K562 (cell line): ENCODE results near the gene JAG2. TPM values are rescaled to one million over a fixed set of nuclear protein-coding genes. Genes with fewer than 3 reads are reported as not detected.

Experiments
- ATAC-seq: fragments of 200-7000 bp; cut with Tn5 transposase; 3 replicates; pipeline ENCODE4 v1.9.1; 2020; ENCODE audit warnings: moderate library complexity
- BruUV-seq: library from RNA; stranded (reverse); fragments of 400-500 nt; replicated peaks from 2 replicates; lab custom pipeline; 2021; lab: Mats Ljungman, UMichigan
- CTCF ChIA-PET: fragments of 300-600 bp; formaldehyde crosslinking; extraction: SDS; loops from one replicate; lab custom pipeline; 2021; ENCODE audit warnings: low intra/inter-chr PET ratio; lab: Yijun Ruan, JAX
- POLR2A ChIA-PET: fragments of 300-600, 350-650 bp; sonication (Branson Sonifier 250); formaldehyde crosslinking; extraction: SDS; loops from one replicate; lab custom pipeline; 2021; ENCODE audit warnings: antibody characterized with exemption, inconsistent platforms; lab: Yijun Ruan, JAX
- DNase-seq, 4 experiments: peaks; one replicate each; pipeline versions ENCODE4 v3.0.0 to v3.0.0-alpha.2; 2011 to 2018; ENCODE audit warnings: low spot score in 3 of 4, mixed read lengths in 3 of 4; ENCODE audit errors: extremely low read depth in 1 of 4
- FAIRE-seq: peaks from 2 replicates; lab custom pipeline; 2011; peaks lifted over from hg19 to GRCh38; lab: Jason Lieb, UNC
- H2AFZ ChIP-seq: 2 replicates; pipeline ENCODE4 v1.6.0; 2011; ENCODE audit warnings: low read depth, low read length, control low read depth, inconsistent platforms
- H3K27ac ChIP-seq: fragments of 200-600 bp; 3 replicates; pipeline ENCODE4 v1.8.0; 2011; ENCODE audit warnings: low read depth, mild to moderate bottlenecking, control low read depth, inconsistent platforms, low read length, moderate library complexity, mixed read lengths; ENCODE audit errors: extremely low read depth
- H3K27me3 ChIP-seq, 2 experiments: fragments of 300-600 bp in 1 of 2; 2 replicates in 1 of 2; 3 replicates in 1 of 2; pipeline versions ENCODE4 v1.6.0 to v1.8.0; 2011; ENCODE audit warnings: inconsistent platforms in 2 of 2, low read length in 2 of 2, mild to moderate bottlenecking in 1 of 2, mixed read lengths in 1 of 2, moderate library complexity in 1 of 2; ENCODE audit not compliant: control insufficient read depth in 2 of 2, insufficient read depth in 2 of 2
- H3K36me3 ChIP-seq: fragments of 300-600 bp; 3 replicates; pipeline ENCODE4 v1.8.0; 2011; ENCODE audit warnings: mild to moderate bottlenecking, low read length, inconsistent platforms; ENCODE audit not compliant: control insufficient read depth, insufficient read depth
- H3K4me1 ChIP-seq, 2 experiments: fragments of 200-600 bp in 1 of 2; replicated peaks in 1 of 2; 2 replicates in 1 of 2; 3 replicates in 1 of 2; pipeline versions ENCODE4 v1.5.1 to v1.8.0; 2011; ENCODE audit warnings: inconsistent platforms in 2 of 2, low read length in 2 of 2, mild to moderate bottlenecking in 1 of 2, mixed read lengths in 1 of 2, moderate library complexity in 1 of 2; ENCODE audit not compliant: control insufficient read depth in 2 of 2, insufficient read depth in 2 of 2
- H3K4me2 ChIP-seq: 2 replicates; pipeline ENCODE4 v1.6.1; 2011; ENCODE audit warnings: low read length, control low read depth, inconsistent platforms, mixed read lengths; ENCODE audit not compliant: insufficient read depth
- H3K4me3 ChIP-seq: fragments of 200-600 bp; sonication (generic), shearing (Covaris generic); 2 replicates; pipeline ENCODE4 v1.5.1; 2016; ENCODE audit warnings: control low read depth, inconsistent platforms
- H3K79me2 ChIP-seq: fragments of 200-600 bp; 3 replicates; pipeline ENCODE4 v1.8.0; 2011; ENCODE audit warnings: low read length, inconsistent platforms; ENCODE audit not compliant: control insufficient read depth, insufficient read depth
- H3K9ac ChIP-seq, 2 experiments: 2 replicates each; pipeline versions ENCODE4 v1.6.0 to v1.6.1; 2011; ENCODE audit warnings: low read depth in 2 of 2, low read length in 2 of 2, control low read depth in 1 of 2, inconsistent platforms in 1 of 2, mild to moderate bottlenecking in 1 of 2, mixed read lengths in 1 of 2; ENCODE audit not compliant: insufficient read depth in 1 of 2
- H3K9me1 ChIP-seq: one replicate; pipeline ENCODE4 v1.6.0; 2011; ENCODE audit warnings: inconsistent platforms, mild to moderate bottlenecking, low read length, moderate library complexity; ENCODE audit not compliant: control insufficient read depth, insufficient read depth
- H3K9me3 ChIP-seq: replicated peaks from 2 replicates; pipeline ENCODE4 v1.5.1; 2011; ENCODE audit warnings: low read depth, low read length, inconsistent platforms; ENCODE audit not compliant: control insufficient read depth, insufficient read depth
- H4K20me1 ChIP-seq: replicated peaks from 2 replicates; pipeline ENCODE4 v1.6.1; 2011; ENCODE audit warnings: low read length, inconsistent platforms, mixed read lengths; ENCODE audit not compliant: control insufficient read depth, insufficient read depth
- CC2D1A ChIP-seq: fragments of 450-650 bp; IDR thresholded peaks from 2 replicates; pipeline ENCODE4 v1.6.1; 2017; ENCODE audit warnings: mild to moderate bottlenecking
- EP400 ChIP-seq: fragments of 450-650 bp; IDR thresholded peaks from 2 replicates; pipeline ENCODE4 v1.6.1; 2017; ENCODE audit warnings: antibody characterized with exemption, mild to moderate bottlenecking, moderate library complexity
- IFI16 ChIP-seq: fragments of 250-450 bp; sonication (Bioruptor Pico); IDR thresholded peaks from 2 replicates; pipeline ENCODE4 v2.1.2; 2022; ENCODE audit warnings: mild to moderate bottlenecking, inconsistent platforms
- NCOA6 ChIP-seq: fragments of 450-650 bp; IDR thresholded peaks from 2 replicates; pipeline ENCODE4 v1.6.1; 2017; ENCODE audit warnings: mild to moderate bottlenecking
- NR1H2 ChIP-seq: sonication (generic); formaldehyde crosslinking; IDR thresholded peaks from 2 replicates; pipeline ENCODE4 v1.4.0; 2020; ENCODE audit warnings: mild to moderate bottlenecking, missing genetic modification reagents
- POLR2B ChIP-seq: fragments of 450-650 bp; IDR thresholded peaks from 2 replicates; pipeline ENCODE4 v1.6.1; 2018; ENCODE audit warnings: low read depth; ENCODE audit not compliant: partially characterized antibody
- POLR2H ChIP-seq: IDR thresholded peaks from 2 replicates; pipeline ENCODE4 v1.6.1; 2016; ENCODE audit warnings: missing genetic modification characterization, low read depth, mild to moderate bottlenecking, control low read depth, missing compliant biosample characterization, moderate library complexity
- STAT5A ChIP-seq: IDR thresholded peaks from 2 replicates; pipeline ENCODE4 v1.6.1; 2012; ENCODE audit warnings: low read length, inconsistent platforms, borderline replicate concordance
- ZBTB33 ChIP-seq: sonication (generic); formaldehyde crosslinking; IDR thresholded peaks from 2 replicates; pipeline ENCODE4 v1.8.1; 2023; ENCODE audit warnings: mild to moderate bottlenecking, missing genetic modification reagents
- ZNF146 ChIP-seq: IDR thresholded peaks from one replicate; pipeline ENCODE4 v1.6.1; 2018; ENCODE audit warnings: missing compliant biosample characterization; ENCODE audit not compliant: unreplicated experiment
- ZNF511 ChIP-seq: sonication (generic); formaldehyde crosslinking; IDR thresholded peaks from 2 replicates; pipeline ENCODE4 v1.8.0; 2022; ENCODE audit warnings: mild to moderate bottlenecking, missing genetic modification reagents
- ZNF740 ChIP-seq, 3 experiments: fragments of 200-800 bp in 1 of 3; sonication (Bioruptor generic) in 1 of 3; sonication (generic) in 1 of 3; formaldehyde crosslinking in 1 of 3; IDR thresholded peaks; 2 replicates each; pipeline versions ENCODE4 v1.6.1 to v1.8.0; 2016 to 2022; ENCODE audit warnings: mild to moderate bottlenecking in 2 of 3, missing compliant biosample characterization in 2 of 3, missing genetic modification characterization in 2 of 3, missing genetic modification reagents in 1 of 3
- WGBS: fragments of 100-300 bp; shearing (Covaris generic); methylation state at CpG from one replicate; pipeline ENCODE4 v1.1.6; 2016; ENCODE audit warnings: low coverage, mixed read lengths; ENCODE audit not compliant: insufficient coverage; ENCODE audit errors: missing lambda C conversion rate; 5-methylcytosine and 5-hydroxymethylcytosine counted together
- in situ Hi-C: fragments of 300-500 bp; cut with MboI; formaldehyde crosslinking; loops from 4 replicates; pipeline ENCODE4 v1.15.0; 2018; ENCODE audit warnings: inconsistent platforms, mixed read lengths
- intact Hi-C: fragments of 100-400 bp; cut with micrococcal nuclease; formaldehyde crosslinking; loops from 2 replicates; pipeline ENCODE4 v1.14.2; 2022
- polyA plus RNA-seq, 8 experiments: library from polyadenylated mRNA; depleted of rRNA in 4 of 8; stranded (reverse) in 5 of 8; unstranded in 3 of 8; fragments of >200 nt; fragmentation: Nextera tagmentation in 2 of 8; fragmentation: Illumina TruSeq in 1 of 8; extraction: Ambion mirVana in 2 of 8; extraction: Trizol in 1 of 8; gene quantifications; 2 replicates each; pipeline versions ENCODE4 v1.2.1 to v1.2.3, GENCODE V29; 2011 to 2014; ENCODE audit warnings: inconsistent platforms in 1 of 8, missing spikeins in 1 of 8
- total RNA-seq, 7 experiments: library from RNA; depleted of rRNA in 6 of 7; stranded (reverse); fragments of >200 nt in 6 of 7; fragmentation: Illumina TruSeq in 2 of 7; extraction: Trizol in 2 of 7; gene quantifications; 2 replicates each; pipeline versions ENCODE4 v1.2.1 to v1.2.3, GENCODE V29; 2011 to 2021; ENCODE audit warnings: low replicate concordance in 1 of 7

Gene JAG2
- total and polyA plus RNA-seq, 9 of the 15 experiments (the other 6 are each of a cell fraction or from before 2014, with no cell fraction given) = 0.25 to 48.4 (median 8.6) TPM

GRCh38 chr14:105168979-105169507 lies 467 bp upstream of the JAG2 start (continued):
- TF ChIP-seq ZBTB33 (CRISPR knock-in tag) (no peak), ZNF511 (CRISPR knock-in tag) (0 out of 2 replicates have a peak, but pooled peaks have one; percentile 60), ZNF146 (no peak), ZNF740 (CRISPR knock-in tag; IDR thresholded peaks at IDR 0.05) (0 out of 2 replicates have a peak, but pooled peaks have one; percentile 17), ZNF740 (tag; IDR thresholded peaks at IDR 0.05) (no peak), STAT5A (no peak)

GRCh38 chr14:105168093-105168420 lies 519 bp downstream of the JAG2 start:
- BruUV-seq = no TSS peak
- H3K4me2 ChIP-seq = peak overlapping the region; percentile 74; the same call in 1 of the 2 replicates
- peaks cover 48% of the 10 kb centered on the region for H3K79me2 ChIP-seq
- no peaks in the 10 kb centered on the region for H3K27me3 ChIP-seq
- peaks cover 8% of the 10 kb centered on the region; the same call in 1 of the 3 replicates for H3K36me3 ChIP-seq
- peak overlapping the region; percentile 47 for H3K4me3 ChIP-seq
- ATAC-seq (no peak), FAIRE-seq (no peak), DNase-seq (peak in 3 of 4 experiments; percentile 41 to 56 (median 54))
- ChIA-PET POLR2A (interaction anchor here (1.0 kb wide), 1 partner anchor 133 kb away, joined by 4 read pairs; the partner anchor contains the start of gene BRF1), CTCF (no interaction called here)
- no peaks in the 10 kb centered on the region for H3K9me1 ChIP-seq
- no peaks in the 10 kb centered on the region; the same call in 1 of the 2 replicates for H4K20me1 ChIP-seq
- no CpG with 5 or more reads among the region's 46 CpGs for WGBS
- H3K4me1 ChIP-seq = peaks cover 10 to 92% of the 10 kb centered on the region in 2 experiments; a peak in 4 of 5 replicates
- H2AFZ ChIP-seq = 0 out of 2 replicates have a peak overlapping the region, but pooled peaks have one; percentile 72
- no peaks in the 10 kb centered on the region for H3K9me3 ChIP-seq
- peak overlapping the region; percentile 66; the same call in 2 of the 3 replicates for H3K27ac ChIP-seq
- TF ChIP-seq POLR2H (tag) = no peak
- no peak for TF ChIP-seq CC2D1A
- no peak for TF ChIP-seq EP400
- no peak for TF ChIP-seq POLR2B
- TF ChIP-seq NR1H2 (CRISPR knock-in tag) = no peak
- TF ChIP-seq IFI16 (CRISPR knock-in tag) = no peak
- no peak for TF ChIP-seq NCOA6
- in situ Hi-C loops = no loop called here
- intact Hi-C loops = no loop called here
- peak overlapping the region; percentile 63 to 95; a peak in 3 of 4 replicates for H3K9ac ChIP-seq
